K562 (cell line): ENCODE measurements around the gene CCDC88C. TPM values are rescaled to one million over a fixed set of nuclear protein-coding genes. Genes with fewer than 3 reads are reported as not detected.

Source experiments
- ADNP ChIP-seq: fragments of 200-800 bp; sonication (Bioruptor generic); IDR thresholded peaks from 2 replicates; pipeline ENCODE4 v1.6.1; 2016; ENCODE audit warnings: missing genetic modification characterization, missing compliant biosample characterization
- CXXC5 ChIP-seq: fragments of 250-450 bp; sonication (Bioruptor Pico); IDR thresholded peaks from 2 replicates; pipeline ENCODE4 v1.8.0; 2022; ENCODE audit warnings: inconsistent platforms, mild to moderate bottlenecking, moderate library complexity
- EGR1 ChIP-seq: fragments of 450-650 bp; conservative IDR thresholded peaks from 2 replicates; pipeline ENCODE4 v1.6.1; 2017; ENCODE audit warnings: mild to moderate bottlenecking
- GABPB1 ChIP-seq: sonication (generic); formaldehyde crosslinking; IDR thresholded peaks from 2 replicates; pipeline ENCODE4 v1.8.0; 2022; ENCODE audit warnings: mild to moderate bottlenecking, missing genetic modification reagents
- HINFP ChIP-seq: fragments of 450-650 bp; conservative IDR thresholded peaks from 2 replicates; pipeline ENCODE4 v1.6.1; 2016; ENCODE audit warnings: missing genetic modification characterization, low read depth, mild to moderate bottlenecking, control low read depth, missing compliant biosample characterization
- KAT2B ChIP-seq: IDR thresholded peaks from one replicate; pipeline ENCODE4 v1.6.1; 2012; ENCODE audit warnings: low read depth, mild to moderate bottlenecking, control low read depth, inconsistent platforms, low read length, moderate library complexity
- NFRKB ChIP-seq: fragments of 450-650 bp; IDR thresholded peaks from 2 replicates; pipeline ENCODE4 v1.6.1; 2016; ENCODE audit warnings: low read depth
- NR3C1 ChIP-seq: sonication (generic); formaldehyde crosslinking; IDR thresholded peaks from 2 replicates; pipeline ENCODE4 v1.8.1; 2022; ENCODE audit warnings: missing genetic modification reagents
- OTX1 ChIP-seq: fragments of 450-650 bp; formaldehyde crosslinking; IDR thresholded peaks from 2 replicates; pipeline ENCODE4 v1.4.0; 2022; ENCODE audit warnings: mild to moderate bottlenecking
- PHF21A ChIP-seq: fragments of 450-650 bp; IDR thresholded peaks from 2 replicates; pipeline ENCODE4 v1.6.1; 2017; ENCODE audit warnings: low read depth, borderline replicate concordance
- RBFOX2 ChIP-seq: fragments of 200-400 bp; formaldehyde crosslinking; IDR thresholded peaks from 2 replicates; pipeline ENCODE4 v1.6.1; 2017; ENCODE audit warnings: low read depth, mild to moderate bottlenecking, low read length, moderate library complexity
- SMAD4 ChIP-seq: fragments of 250-450 bp; sonication (Bioruptor Pico); conservative IDR thresholded peaks from 2 replicates; pipeline ENCODE4 v1.8.0; 2021; ENCODE audit warnings: inconsistent platforms, mild to moderate bottlenecking, moderate library complexity
- TFAP4 ChIP-seq: sonication (generic); formaldehyde crosslinking; IDR thresholded peaks from 2 replicates; pipeline ENCODE4 v1.8.0; 2022; ENCODE audit warnings: missing genetic modification reagents, mild to moderate bottlenecking, moderate library complexity, borderline replicate concordance
- ZBTB26 ChIP-seq: fragments of 450-650 bp; formaldehyde crosslinking; IDR thresholded peaks from 2 replicates; pipeline ENCODE4 v1.4.0; 2022; ENCODE audit warnings: missing genetic modification characterization
- ZFPM2 ChIP-seq: fragments of 250-450 bp; sonication (Bioruptor Pico); IDR thresholded peaks from 2 replicates; pipeline ENCODE4 v1.5.1; 2022; ENCODE audit warnings: mild to moderate bottlenecking
- ZNF395 ChIP-seq: fragments of 200-800 bp; sonication (Bioruptor generic); IDR thresholded peaks from 2 replicates; pipeline ENCODE4 v1.6.1; 2017; ENCODE audit warnings: missing genetic modification characterization, missing compliant biosample characterization
- ZNF586 ChIP-seq: fragments of 450-650 bp; formaldehyde crosslinking; conservative IDR thresholded peaks from 2 replicates; pipeline ENCODE4 v1.4.0; 2020; ENCODE audit warnings: mild to moderate bottlenecking, moderate library complexity
- ZSCAN32 ChIP-seq: fragments of 450-650 bp; formaldehyde crosslinking; IDR thresholded peaks from 2 replicates; pipeline ENCODE4 v1.4.0; 2020; ENCODE audit warnings: mild to moderate bottlenecking, moderate library complexity
- polyA plus RNA-seq, 8 experiments: library from polyadenylated mRNA; depleted of rRNA in 4 of 8; stranded (reverse) in 5 of 8; unstranded in 3 of 8; fragments of >200 nt; fragmentation: Nextera tagmentation in 2 of 8; fragmentation: Illumina TruSeq in 1 of 8; extraction: Ambion mirVana in 2 of 8; extraction: Trizol in 1 of 8; gene quantifications; 2 replicates each; pipeline versions ENCODE4 v1.2.1 to v1.2.3, GENCODE V29; 2011 to 2014; ENCODE audit warnings: inconsistent platforms in 1 of 8, missing spikeins in 1 of 8
- total RNA-seq, 7 experiments: library from RNA; depleted of rRNA in 6 of 7; stranded (reverse); fragments of >200 nt in 6 of 7; fragmentation: Illumina TruSeq in 2 of 7; extraction: Trizol in 2 of 7; gene quantifications; 2 replicates each; pipeline versions ENCODE4 v1.2.1 to v1.2.3, GENCODE V29; 2011 to 2021; ENCODE audit warnings: low replicate concordance in 1 of 7

The CCDC88C gene
- total and polyA plus RNA-seq, 9 of the 15 experiments (the other 6 are each of a cell fraction or from before 2014, with no cell fraction given) = 0.62 to 22.5 (median 10.7) TPM

- TF ChIP-seq TFAP4 (CRISPR knock-in tag) = no peak
- no peak for TF ChIP-seq EGR1
- no peak for TF ChIP-seq PHF21A
- no peak for TF ChIP-seq HINFP (tag)
- no peak for TF ChIP-seq ZFPM2
- TF ChIP-seq ZNF586 (CRISPR knock-in tag) = no peak
- 0 out of 2 replicates have a peak, but pooled peaks have one; percentile 41 for TF ChIP-seq SMAD4 (CRISPR knock-in tag)
- TF ChIP-seq ZSCAN32 (CRISPR knock-in tag) = no peak
- no peak for TF ChIP-seq ADNP (tag)
- peak; percentile 9; the same call in 1 of the 2 replicates for TF ChIP-seq GABPB1 (CRISPR knock-in tag)
- TF ChIP-seq RBFOX2 = peak; percentile 65
- TF ChIP-seq KAT2B = no peak
- 0 out of 2 replicates have a peak, but pooled peaks have one; percentile 31 for TF ChIP-seq NFRKB
- no peak for TF ChIP-seq ZBTB26 (CRISPR knock-in tag)
- peak; percentile 62; the same call in 1 of the 2 replicates for TF ChIP-seq CXXC5 (CRISPR knock-in tag)
- 0 out of 2 replicates have a peak, but pooled peaks have one; percentile 51 for TF ChIP-seq ZNF395
- TF ChIP-seq NR3C1 = no peak
- TF ChIP-seq OTX1 = no peak
Measured at GRCh38 chr14:91264151-91265150, 153.2 kb downstream of the CCDC88C start (continued).
